H1 (cell line): Measurements from ENCODE around the gene ROGDI. TPM values are rescaled to one million over a fixed set of nuclear protein-coding genes. Genes with fewer than 3 reads are reported as not detected.

Experiments
- CTCF ChIA-PET: fragments of 300-600 bp; sonication (Branson Sonifier 250); formaldehyde crosslinking; loops from one replicate; lab custom pipeline; 2021; ENCODE audit not compliant: partially characterized antibody; lab: Charles Lee
- POLR2A ChIA-PET: fragments of 300-600 bp; sonication (Branson Sonifier 250); formaldehyde crosslinking; loops from one replicate; lab custom pipeline; 2021; ENCODE audit warnings: inconsistent platforms; ENCODE audit not compliant: partially characterized antibody; lab: Charles Lee
- DNase-seq, 2 experiments: peaks; one replicate each; pipeline versions ENCODE4 v3.0.0 to v3.0.0-alpha.2; 2010 to 2022; ENCODE audit warnings: low spot score in 2 of 2, low read depth in 1 of 2, mixed read lengths in 1 of 2
- FAIRE-seq: peaks from 2 replicates; lab custom pipeline; 2011; peaks lifted over from hg19 to GRCh38; lab: Jason Lieb, UNC
- H2AFZ ChIP-seq: 2 replicates; pipeline ENCODE4 v1.8.1; 2012; ENCODE audit warnings: low read length, inconsistent platforms
- H2AK5ac ChIP-seq: 2 replicates; pipeline ENCODE4 v1.6.1; 2013; ENCODE audit warnings: low read depth, low read length
- H2BK120ac ChIP-seq: replicated peaks from 2 replicates; pipeline ENCODE3; 2013; ENCODE audit warnings: low read depth, low read length, inconsistent platforms
- H2BK12ac ChIP-seq: 2 replicates; pipeline ENCODE4 v1.6.1; 2013; ENCODE audit warnings: low read depth, low read length
- H2BK15ac ChIP-seq: 2 replicates; pipeline ENCODE4 v1.6.1; 2013; ENCODE audit warnings: low read length
- H2BK20ac ChIP-seq: 2 replicates; pipeline ENCODE4 v1.6.1; 2013; ENCODE audit warnings: low read length
- H2BK5ac ChIP-seq: 2 replicates; pipeline ENCODE4 v1.6.1; 2013; ENCODE audit warnings: low read depth, low read length
- H3K14ac ChIP-seq: 2 replicates; pipeline ENCODE4 v1.6.1; 2013; ENCODE audit warnings: inconsistent platforms; ENCODE audit not compliant: insufficient read length
- H3K18ac ChIP-seq: 2 replicates; pipeline ENCODE4 v1.6.1; 2013; ENCODE audit warnings: low read length; ENCODE audit errors: extremely low read depth
- H3K23ac ChIP-seq: 2 replicates; pipeline ENCODE4 v1.6.1; 2013; ENCODE audit warnings: inconsistent platforms; ENCODE audit not compliant: insufficient read length
- H3K23me2 ChIP-seq: 2 replicates; pipeline ENCODE4 v1.6.1; 2013; ENCODE audit warnings: low read depth, low read length
- H3K27ac ChIP-seq: 2 replicates; pipeline ENCODE4 v1.6.1; 2011; ENCODE audit warnings: low read depth, low read length, inconsistent platforms
- H3K27me3 ChIP-seq, 4 experiments: replicated peaks in 1 of 4; 1 replicate in 1 of 4; 2 replicates in 3 of 4; pipeline versions ENCODE4 v1.6.1 to v1.8.1; 2011 to 2013; ENCODE audit warnings: low read length in 3 of 4, mild to moderate bottlenecking in 3 of 4, inconsistent platforms in 2 of 4, mixed read lengths in 2 of 4, moderate library complexity in 1 of 4; ENCODE audit not compliant: control insufficient read depth in 3 of 4, insufficient read depth in 3 of 4; ENCODE audit errors: extremely low read depth in 1 of 4
- H3K36me3 ChIP-seq, 4 experiments: 2 replicates each; pipeline versions ENCODE4 v1.6.1 to v1.8.1; 2011 to 2013; ENCODE audit warnings: mild to moderate bottlenecking in 4 of 4, low read length in 3 of 4, moderate library complexity in 2 of 4, control low read depth in 1 of 4, inconsistent platforms in 1 of 4; ENCODE audit not compliant: insufficient read depth in 4 of 4, control insufficient read depth in 2 of 4
- H3K4ac ChIP-seq: replicated peaks from 2 replicates; pipeline ENCODE3; 2013; ENCODE audit warnings: low read length, low read depth, mixed read lengths, inconsistent platforms; ENCODE audit not compliant: insufficient read length
- H3K4me1 ChIP-seq, 4 experiments: replicated peaks in 1 of 4; 1 replicate in 1 of 4; 2 replicates in 3 of 4; pipeline versions ENCODE4 v1.6.1 to v1.8.1; 2011 to 2013; ENCODE audit warnings: low read length in 3 of 4, inconsistent platforms in 2 of 4, mixed read lengths in 1 of 4; ENCODE audit not compliant: insufficient read depth in 4 of 4, control insufficient read depth in 3 of 4
- H3K4me2 ChIP-seq, 2 experiments: 2 replicates each; pipeline versions ENCODE4 v1.6.1 to v1.8.1; 2011 to 2013; ENCODE audit warnings: low read depth in 2 of 2, low read length in 2 of 2, control low read depth in 1 of 2, inconsistent platforms in 1 of 2, mild to moderate bottlenecking in 1 of 2; ENCODE audit not compliant: insufficient read depth in 1 of 2
- H3K4me3 ChIP-seq, 4 experiments: fragments of 200-600, 300-600 bp in 1 of 4; sonication (generic), shearing (Covaris generic), sonication (Bioruptor Twin) in 1 of 4; 2 replicates each; pipeline versions ENCODE4 v1.5.1 to v1.8.1; 2011 to 2016; ENCODE audit warnings: low read length in 4 of 4, low read depth in 3 of 4, control low read depth in 2 of 4, inconsistent platforms in 2 of 4, mild to moderate bottlenecking in 2 of 4, mixed read lengths in 1 of 4, moderate library complexity in 1 of 4; ENCODE audit not compliant: insufficient read depth in 2 of 4; ENCODE audit errors: extremely low read depth in 1 of 4
- H3K56ac ChIP-seq: replicated peaks from 2 replicates; pipeline ENCODE3; 2013; ENCODE audit warnings: low read depth, mild to moderate bottlenecking, mixed read lengths, low read length, inconsistent platforms; ENCODE audit not compliant: insufficient read length
- H3K79me1 ChIP-seq: 2 replicates; pipeline ENCODE4 v1.6.1; 2013; ENCODE audit warnings: low read depth, low read length, control low read depth
- H3K79me2 ChIP-seq, 2 experiments: 2 replicates each; pipeline versions ENCODE4 v1.6.1 to v1.8.1; 2012 to 2013; ENCODE audit warnings: low read length in 2 of 2, mild to moderate bottlenecking in 2 of 2, inconsistent platforms in 1 of 2; ENCODE audit not compliant: insufficient read depth in 2 of 2, control insufficient read depth in 1 of 2
- H3K9ac ChIP-seq, 4 experiments: replicated peaks in 1 of 4; 1 replicate in 1 of 4; 2 replicates in 3 of 4; pipeline versions ENCODE4 v1.6.1 to v1.8.1; 2011 to 2013; ENCODE audit warnings: low read depth in 3 of 4, low read length in 3 of 4, control low read depth in 2 of 4, mild to moderate bottlenecking in 2 of 4, moderate library complexity in 2 of 4, inconsistent platforms in 1 of 4; ENCODE audit errors: extremely low read depth in 1 of 4
- H3K9me3 ChIP-seq, 2 experiments: 2 replicates each; pipeline versions ENCODE4 v1.6.1 to v1.8.1; 2012 to 2013; ENCODE audit warnings: mild to moderate bottlenecking in 2 of 2, moderate library complexity in 2 of 2, control low read depth in 1 of 2, inconsistent platforms in 1 of 2, low read depth in 1 of 2, low read length in 1 of 2, mixed read lengths in 1 of 2; ENCODE audit not compliant: insufficient read depth in 2 of 2
- H4K20me1 ChIP-seq, 2 experiments: replicated peaks in 1 of 2; 2 replicates each; pipeline versions ENCODE3 to v1.8.1; 2011 to 2013; ENCODE audit warnings: inconsistent platforms in 2 of 2, low read length in 2 of 2, mild to moderate bottlenecking in 1 of 2; ENCODE audit not compliant: insufficient read depth in 2 of 2, control insufficient read depth in 1 of 2
- H4K5ac ChIP-seq: 2 replicates; pipeline ENCODE4 v1.6.1; 2013; ENCODE audit warnings: low read length, low read depth, mixed read lengths, inconsistent platforms; ENCODE audit not compliant: insufficient read length
- H4K8ac ChIP-seq: 2 replicates; pipeline ENCODE4 v1.8.0; 2013; ENCODE audit warnings: mild to moderate bottlenecking, moderate library complexity, low read length, inconsistent platforms; ENCODE audit not compliant: insufficient read depth; ENCODE audit errors: extremely low read depth
- H4K91ac ChIP-seq: replicated peaks from 2 replicates; pipeline ENCODE3; 2013; ENCODE audit warnings: low read length, mixed read lengths, inconsistent platforms; ENCODE audit not compliant: insufficient read length
- CBX5 ChIP-seq: fragments of 300-800, 300-1000 bp; sonication (generic); IDR thresholded peaks from 2 replicates; pipeline ENCODE4 v1.7.1; 2016; ENCODE audit warnings: antibody characterized with exemption, low read length, low read depth
- CREB1 ChIP-seq: IDR thresholded peaks from 2 replicates; pipeline ENCODE4 v1.6.1; 2012; ENCODE audit warnings: inconsistent platforms
- GABPA ChIP-seq: IDR thresholded peaks from 2 replicates; pipeline ENCODE4 v1.6.1; 2011; ENCODE audit warnings: mild to moderate bottlenecking, low read length, moderate library complexity, borderline replicate concordance; ENCODE audit not compliant: insufficient read depth
- KDM4A ChIP-seq: IDR thresholded peaks from one replicate; pipeline ENCODE4 v1.7.1; 2012; ENCODE audit warnings: low read depth, mild to moderate bottlenecking, moderate library complexity, low read length, inconsistent platforms; ENCODE audit not compliant: severe bottlenecking
- POLR2A ChIP-seq, 2 experiments: IDR thresholded peaks; 1 replicate in 1 of 2; 2 replicates in 1 of 2; pipeline ENCODE4 v1.6.1; 2011; ENCODE audit warnings: low read depth in 2 of 2, low read length in 2 of 2, mild to moderate bottlenecking in 2 of 2; ENCODE audit errors: control extremely low read depth in 1 of 2
- RAD21 ChIP-seq, 2 experiments: IDR thresholded peaks in 1 of 2; conservative IDR thresholded peaks in 1 of 2; 2 replicates each; pipeline ENCODE4 v1.6.1; 2011; ENCODE audit warnings: low read depth in 2 of 2, low read length in 2 of 2, improper control_type of control experiment in 1 of 2, inconsistent platforms in 1 of 2, mild to moderate bottlenecking in 1 of 2, moderate library complexity in 1 of 2
- RNF2 ChIP-seq: fragments of 200-900, 300-1000 bp; sonication (generic); IDR thresholded peaks from 2 replicates; pipeline ENCODE4 v1.7.1; 2016; ENCODE audit warnings: borderline replicate concordance, low read depth, mild to moderate bottlenecking, antibody characterized with exemption, low read length; ENCODE audit not compliant: poor library complexity, severe bottlenecking; ENCODE audit errors: missing control alignments
- SIX5 ChIP-seq: IDR thresholded peaks from 2 replicates; pipeline ENCODE4 v1.6.1; 2011; ENCODE audit warnings: mild to moderate bottlenecking, low read depth, low read length
- TAF1 ChIP-seq: IDR thresholded peaks from 2 replicates; pipeline ENCODE4 v1.6.1; 2011; ENCODE audit warnings: mild to moderate bottlenecking, low read depth, low read length
- WGBS, 2 experiments: shearing (Covaris generic) in 1 of 2; methylation state at CpG; one replicate each; pipeline versions ENCODE4 v1.1.6 to v1.1.7; 2013 to 2015; ENCODE audit warnings: low lambda C conversion rate in 2 of 2, mixed read lengths in 2 of 2, inconsistent platforms in 1 of 2, low coverage in 1 of 2, missing lambda C conversion rate in 1 of 2; ENCODE audit not compliant: insufficient replicate concordance in 2 of 2, insufficient coverage in 1 of 2, insufficient read length in 1 of 2; ENCODE audit errors: extremely low coverage in 1 of 2, missing lambda C conversion rate in 1 of 2; 5-methylcytosine and 5-hydroxymethylcytosine counted together
- polyA plus RNA-seq, 7 experiments: library from polyadenylated mRNA; depleted of rRNA in 3 of 7; stranded (reverse) in 5 of 7; unstranded in 2 of 7; fragments of >200 nt in 5 of 7; fragments of 200-250 nt in 2 of 7; gene quantifications; 1 replicate in 5 of 7; 2 replicates in 1 of 7; 4 replicates in 1 of 7; pipeline versions ENCODE4 v1.2.1 to v1.2.3, GENCODE V29; 2011 to 2013; ENCODE audit warnings: missing spikeins in 2 of 7, mixed read lengths in 2 of 7
- total RNA-seq: library from RNA; stranded (reverse); fragmentation: NEBNext Ultra II Directional; extraction: Animal tissue kit (Norgen Biotek cat#: 25700); gene quantifications from 2 replicates; pipeline ENCODE4 v1.2.1, GENCODE V29; 2021

The ROGDI gene
- total and polyA plus RNA-seq, 2 of the 8 experiments (the other 6 are each of a cell fraction or from before 2014, with no cell fraction given) = 27.4 to 68.4 TPM

DNA sequence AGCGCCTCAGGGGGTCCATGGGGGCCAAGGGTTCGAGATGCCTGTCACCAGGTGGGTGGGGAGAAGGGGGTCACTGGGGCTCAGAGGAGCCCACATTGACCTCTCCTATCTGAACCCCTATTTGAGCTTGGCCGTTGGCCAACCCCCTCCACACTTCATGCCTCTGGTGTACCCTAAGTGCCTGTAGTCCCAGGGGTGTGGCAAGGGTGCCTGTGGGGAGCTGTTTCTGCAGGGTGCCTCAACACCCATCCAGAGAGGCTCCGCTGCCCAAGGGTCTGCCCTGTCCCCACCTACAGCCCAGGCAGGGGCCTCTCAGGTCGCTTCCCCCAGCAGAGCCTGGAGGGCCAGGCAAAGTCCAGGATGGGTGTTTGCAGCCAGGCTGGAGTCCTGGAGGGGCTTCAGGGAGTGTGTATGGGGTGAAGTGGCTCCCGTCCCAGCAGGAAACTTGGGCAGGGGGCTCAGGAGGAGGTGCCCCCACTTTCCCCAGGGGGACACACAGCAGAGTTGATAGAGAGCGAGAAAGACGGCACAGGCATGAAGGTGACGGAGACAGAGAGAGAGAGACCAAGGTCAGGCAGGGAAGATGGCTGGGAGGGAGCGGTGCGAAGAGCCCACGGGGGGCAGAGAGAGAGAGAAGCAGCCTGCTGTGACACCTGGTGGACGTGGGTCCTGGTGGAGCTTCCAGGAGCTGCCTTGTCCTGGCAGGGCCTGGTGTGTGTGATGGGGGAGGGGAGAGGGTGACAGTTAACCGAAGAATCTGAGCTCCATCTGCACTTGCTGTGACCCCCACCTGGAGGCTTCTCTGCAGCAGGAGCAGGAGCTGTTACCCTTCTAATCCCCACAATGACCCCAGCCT lies 14.6 kb downstream of the ROGDI start, which contains the start of gene SEPTIN12:
Gene SEPTIN12 (minus strand): TSS at position 719 of the 856 bp plus-strand sequence. CDS start 700 bp downstream, at position 19.
- Histone ChIP-seq H4K8ac (peak within 1 kb of the TSS; percentile 53; the same call in 1 of the 2 replicates), H3K36me3 (no peaks in the 10 kb centered on the region), H3K23me2 (no peaks in the 10 kb centered on the region), H3K27me3 (no peaks in the 10 kb centered on the region; a peak in 1 of 7 replicates), H2AK5ac (0 out of 2 replicates have a peak within 1 kb of the TSS, but pooled peaks have one; percentile 24), H3K4me1 (peaks cover 0 to 13% (median 4%) of the 10 kb centered on the region in 4 experiments; a peak in 5 of 7 replicates), H3K18ac (peak within 1 kb of the TSS; percentile 57; the same call in 1 of the 2 replicates), H3K23ac (no peak within 1 kb of the TSS), H2BK12ac (peak within 1 kb of the TSS; percentile 95; the same call in 1 of the 2 replicates), H3K14ac (no peak within 1 kb of the TSS), H2BK5ac (peak within 1 kb of the TSS; percentile 35; the same call in 1 of the 2 replicates), H3K9me3 (no peaks in the 10 kb centered on the region), H3K79me2 (no peaks in the 10 kb centered on the region), H2BK20ac (peak within 1 kb of the TSS; percentile 80; the same call in 1 of the 2 replicates), H4K20me1 (no peaks in the 10 kb centered on the region), H3K4me3 (no peak within 1 kb of the TSS), H3K79me1 (no peaks in the 10 kb centered on the region), H4K5ac (peak within 1 kb of the TSS; percentile 18), H2BK120ac (no peak within 1 kb of the TSS), H2AFZ (peak within 1 kb of the TSS; percentile 92), H3K4me2 (no peak within 1 kb of the TSS), H3K4ac (no peak within 1 kb of the TSS), H3K9ac (no peak within 1 kb of the TSS; a peak in 1 of 7 replicates), H2BK15ac (no peak within 1 kb of the TSS), H3K56ac (no peak within 1 kb of the TSS), H4K91ac (peak within 1 kb of the TSS; percentile 58), H3K27ac (no peak within 1 kb of the TSS)
- 72% methylated on average over 12 of the region's 14 CpGs; no CpG with 5 or more reads in 1 of the 2 experiments for WGBS, 2 experiments
- TF ChIP-seq RAD21 (IDR thresholded peaks at IDR 0.05 in 1 of 2, conservative IDR thresholded peaks at IDR 0.05 in 1 of 2; ENCODE audit: low read depth in 2 of 2, low read length in 2 of 2) (peak in 1 of 2 experiments; percentile 11; a peak in 2 of 4 replicates), RNF2 (no peak), CBX5 (no peak), POLR2A (IDR thresholded peaks at IDR 0.05; ENCODE audit: control extremely low read depth in 1 of 2, low read depth in 2 of 2, low read length in 2 of 2) (no peak), KDM4A (no peak), GABPA (0 out of 2 replicates have a peak, but pooled peaks have one; percentile 19), CREB1 (no peak), SIX5 (no peak), TAF1 (0 out of 2 replicates have a peak, but pooled peaks have one; percentile 15)
- FAIRE-seq (no peak), DNase-seq (no peak)
- CTCF ChIA-PET = interaction anchor here (0.5 to 1.2 kb wide), 6 partner anchors 8 to 105 kb away, joined by 3 to 4 read pairs (median 3); no protein-coding TSS in a partner anchor
- POLR2A ChIA-PET = interaction anchor here (0.6 to 1.7 kb wide), 6 partner anchors 11 to 93 kb away, joined by 3 to 5 read pairs (median 4); partner anchors contain the start of gene ROGDI
